Measurements from ENCODE around the gene CMTM7.

CMTM7 gene

GRCh38 chr3:32421991-32422859 lies 30.6 kb downstream of the CMTM7 start:
- ChIA-PET CTCF (interaction anchor here (1.1 to 8.7 kb wide), 13 partner anchors 8 to 48 kb away, joined by 3 to 51 read pairs (median 4); no protein-coding TSS in a partner anchor), POLR2A (no interaction called here)
- H3K4me1 ChIP-seq (ENCODE audit: control extremely low read depth in 1 of 4, control insufficient read depth in 4 of 4, insufficient read depth in 4 of 4, low read length in 3 of 4), result peaks cover 29 to 83% (median 59%) of the 10 kb centered on the region in 4 experiments
- WGBS (ENCODE audit: insufficient coverage), result 9% methylated on average over 5 of the region's 10 CpGs
- H3K4me3 ChIP-seq (ENCODE audit: control insufficient read depth in 1 of 7, extremely low read depth in 1 of 7, insufficient read depth in 4 of 7, low read depth in 2 of 7, low read length in 6 of 7), result peak overlapping the region in 1 of 7 experiments; percentile 25
- H3K27ac ChIP-seq (ENCODE audit: insufficient read depth in 1 of 2, low read depth in 1 of 2, low read length in 2 of 2, poor library complexity in 1 of 2, severe bottlenecking in 2 of 2), result peak overlapping the region in 1 of 2 experiments; percentile 27
- peaks cover 0 to 3% (median 0%) of the 10 kb centered on the region in 4 experiments for H3K36me3 ChIP-seq (ENCODE audit: control insufficient read depth in 4 of 4, insufficient read depth in 4 of 4, low read length in 3 of 4)
- peak in 2 of 3 donors; percentile 48 to 69 for DNase-seq
- no peaks in the 10 kb centered on the region for H3K27me3 ChIP-seq (replicated peaks in 2 of 5; ENCODE audit: control insufficient read depth in 4 of 5, insufficient read depth in 5 of 5, low read length in 4 of 5)
- H3K9me3 ChIP-seq (ENCODE audit: control extremely low read depth in 1 of 5, control insufficient read depth in 4 of 5, insufficient read depth in 2 of 5, low read depth in 1 of 5, low read length in 4 of 5), result no peaks in the 10 kb centered on the region

- DNase-seq, result no peak
- peaks cover 26 to 87% (median 62%) of the 10 kb centered on the region in 4 experiments for H3K4me1 ChIP-seq (ENCODE audit: control extremely low read depth in 1 of 4, control insufficient read depth in 4 of 4, insufficient read depth in 4 of 4, low read length in 3 of 4)
- H3K27me3 ChIP-seq (replicated peaks in 2 of 5; ENCODE audit: control insufficient read depth in 4 of 5, insufficient read depth in 5 of 5, low read length in 4 of 5), result no peaks in the 10 kb centered on the region
- H3K4me3 ChIP-seq (ENCODE audit: control insufficient read depth in 1 of 7, extremely low read depth in 1 of 7, insufficient read depth in 4 of 7, low read depth in 2 of 7, low read length in 6 of 7), result peak overlapping the region in 1 of 7 experiments; percentile 31
- H3K9me3 ChIP-seq (ENCODE audit: control extremely low read depth in 1 of 5, control insufficient read depth in 4 of 5, insufficient read depth in 2 of 5, low read depth in 1 of 5, low read length in 4 of 5), result no peaks in the 10 kb centered on the region
- CTCF ChIA-PET, result interaction anchor here (1.2 to 8.7 kb wide), 10 partner anchors 8 to 46 kb away, joined by 3 to 51 read pairs (median 4); no protein-coding TSS in a partner anchor
- 80% methylated on average over 1 of the region's 2 CpGs for WGBS (ENCODE audit: insufficient coverage)
- no peaks in the 10 kb centered on the region for H3K36me3 ChIP-seq (ENCODE audit: control insufficient read depth in 4 of 4, insufficient read depth in 4 of 4, low read length in 3 of 4)
- peak overlapping the region in 1 of 2 experiments; percentile 3 for H3K27ac ChIP-seq (ENCODE audit: insufficient read depth in 1 of 2, low read depth in 1 of 2, low read length in 2 of 2, poor library complexity in 1 of 2, severe bottlenecking in 2 of 2)
- POLR2A ChIA-PET, result no interaction called here
Measured at GRCh38 chr3:32422943-32423342, 31.3 kb downstream of the CMTM7 start.

GRCh38 chr3:32423534-32423933 lies 31.9 kb downstream of the CMTM7 start:
- CTCF ChIA-PET, result interaction anchor here (1.0 to 8.7 kb wide), 12 partner anchors 9 to 45 kb away, joined by 3 to 51 read pairs (median 4); no protein-coding TSS in a partner anchor
- H3K27ac ChIP-seq (ENCODE audit: insufficient read depth in 1 of 2, low read depth in 1 of 2, low read length in 2 of 2, poor library complexity in 1 of 2, severe bottlenecking in 2 of 2), result no peak overlapping the region
- no peaks in the 10 kb centered on the region for H3K9me3 ChIP-seq (ENCODE audit: control extremely low read depth in 1 of 5, control insufficient read depth in 4 of 5, insufficient read depth in 2 of 5, low read depth in 1 of 5, low read length in 4 of 5)
- 94% methylated on average over 3 of the region's 3 CpGs for WGBS (ENCODE audit: insufficient coverage)
- H3K36me3 ChIP-seq (ENCODE audit: control insufficient read depth in 4 of 4, insufficient read depth in 4 of 4, low read length in 3 of 4), result no peaks in the 10 kb centered on the region
- H3K4me3 ChIP-seq (ENCODE audit: control insufficient read depth in 1 of 7, extremely low read depth in 1 of 7, insufficient read depth in 4 of 7, low read depth in 2 of 7, low read length in 6 of 7), result no peak overlapping the region
- peak in 1 of 3 donors; percentile 42 for DNase-seq
- no peaks in the 10 kb centered on the region for H3K27me3 ChIP-seq (replicated peaks in 2 of 5; ENCODE audit: control insufficient read depth in 4 of 5, insufficient read depth in 5 of 5, low read length in 4 of 5)
- POLR2A ChIA-PET, result interaction anchor here (1.0 kb wide), 1 partner anchor 22 kb away, joined by 4 read pairs; no protein-coding TSS in a partner anchor
- H3K4me1 ChIP-seq (ENCODE audit: control extremely low read depth in 1 of 4, control insufficient read depth in 4 of 4, insufficient read depth in 4 of 4, low read length in 3 of 4), result peaks cover 25 to 88% (median 68%) of the 10 kb centered on the region in 4 experiments

GRCh38 chr3:32423956-32424557 lies 32.4 kb downstream of the CMTM7 start:
- POLR2A ChIA-PET, result interaction anchor here (1.0 kb wide), 1 partner anchor 23 kb away, joined by 4 read pairs; no protein-coding TSS in a partner anchor
- H3K4me3 ChIP-seq (ENCODE audit: control insufficient read depth in 1 of 7, extremely low read depth in 1 of 7, insufficient read depth in 4 of 7, low read depth in 2 of 7, low read length in 6 of 7), result peak overlapping the region in 3 of 7 experiments; percentile 17 to 37 (median 32)

GRCh38 chr3:32424581-32425250 lies 33.1 kb downstream of the CMTM7 start:
- POLR2A ChIA-PET, result no interaction called here
- Histone ChIP-seq H3K4me3 (ENCODE audit: control insufficient read depth in 1 of 7, extremely low read depth in 1 of 7, insufficient read depth in 4 of 7, low read depth in 2 of 7, low read length in 6 of 7) (peak overlapping the region in 3 of 7 experiments; percentile 17 to 37 (median 32)), H3K27ac (ENCODE audit: insufficient read depth in 1 of 2, low read depth in 1 of 2, low read length in 2 of 2, poor library complexity in 1 of 2, severe bottlenecking in 2 of 2) (peak overlapping the region in 1 of 2 experiments; percentile 39), H3K27me3 (replicated peaks in 2 of 5; ENCODE audit: control insufficient read depth in 4 of 5, insufficient read depth in 5 of 5, low read length in 4 of 5) (no peaks in the 10 kb centered on the region), H3K9me3 (ENCODE audit: control extremely low read depth in 1 of 5, control insufficient read depth in 4 of 5, insufficient read depth in 2 of 5, low read depth in 1 of 5, low read length in 4 of 5) (no peaks in the 10 kb centered on the region), H3K36me3 (ENCODE audit: control insufficient read depth in 4 of 4, insufficient read depth in 4 of 4, low read length in 3 of 4) (no peaks in the 10 kb centered on the region), H3K4me1 (ENCODE audit: control extremely low read depth in 1 of 4, control insufficient read depth in 4 of 4, insufficient read depth in 4 of 4, low read length in 3 of 4) (peaks cover 20 to 84% (median 68%) of the 10 kb centered on the region in 4 experiments)
- peak in 1 of 3 donors; percentile 51 for DNase-seq
- CTCF ChIA-PET, result interaction anchor here (0.8 to 8.7 kb wide), 12 partner anchors 10 to 90 kb away, joined by 3 to 51 read pairs (median 6); no protein-coding TSS in a partner anchor
- 78% methylated on average over 6 of the region's 9 CpGs for WGBS (ENCODE audit: insufficient coverage)

More at GRCh38 chr3:32423956-32424557, 32.4 kb downstream of the CMTM7 start:
- Histone ChIP-seq H3K36me3 (ENCODE audit: control insufficient read depth in 4 of 4, insufficient read depth in 4 of 4, low read length in 3 of 4) (no peaks in the 10 kb centered on the region), H3K4me1 (ENCODE audit: control extremely low read depth in 1 of 4, control insufficient read depth in 4 of 4, insufficient read depth in 4 of 4, low read length in 3 of 4) (peaks cover 24 to 89% (median 71%) of the 10 kb centered on the region in 4 experiments), H3K27me3 (replicated peaks in 2 of 5; ENCODE audit: control insufficient read depth in 4 of 5, insufficient read depth in 5 of 5, low read length in 4 of 5) (no peaks in the 10 kb centered on the region), H3K9me3 (ENCODE audit: control extremely low read depth in 1 of 5, control insufficient read depth in 4 of 5, insufficient read depth in 2 of 5, low read depth in 1 of 5, low read length in 4 of 5) (no peaks in the 10 kb centered on the region), H3K27ac (ENCODE audit: insufficient read depth in 1 of 2, low read depth in 1 of 2, low read length in 2 of 2, poor library complexity in 1 of 2, severe bottlenecking in 2 of 2) (peak overlapping the region in 1 of 2 experiments; percentile 39)
- CTCF ChIA-PET, result interaction anchor here (0.8 to 8.7 kb wide), 12 partner anchors 9 to 44 kb away, joined by 3 to 51 read pairs (median 6); no protein-coding TSS in a partner anchor
- WGBS (ENCODE audit: insufficient coverage), result 47% methylated on average over 10 of the region's 12 CpGs
- peak; percentile 31 to 83 (median 68) for DNase-seq

Measured in common myeloid progenitor, CD34-positive (primary cell).